RWPE1 (cell line): ENCODE data around the gene LCN9.

Experiments used
- CTCF ChIA-PET: fragments of 350-600 bp; sonication (Branson Sonifier 250); formaldehyde crosslinking; extraction: SDS; loops from one replicate; lab custom pipeline; 2021; lab: Yijun Ruan, JAX
- POLR2A ChIA-PET: fragments of 400-600 bp; formaldehyde crosslinking; extraction: SDS; loops from one replicate; lab custom pipeline; 2020; ENCODE audit warnings: antibody characterized with exemption; ENCODE audit not compliant: low non-redundant PET; lab: Yijun Ruan, JAX
- DNase-seq: peaks from one replicate; pipeline ENCODE4 v3.0.0; 2012; ENCODE audit warnings: low spot score
- H3K27ac ChIP-seq: fragments of 450-650 bp; 2 replicates; pipeline ENCODE4 v1.5.1; 2017
- CTCF ChIP-seq: fragments of 450-650 bp; conservative IDR thresholded peaks from 2 replicates; pipeline ENCODE4 v1.5.1; 2017; ENCODE audit warnings: low read depth, mild to moderate bottlenecking

Gene LCN9

GRCh38 chr9:135703726-135704125 lies 40.6 kb downstream of the LCN9 start:
- DNase-seq: no peak
- ChIA-PET POLR2A (no interaction called here), CTCF (interaction anchor here (0.7 kb wide), 1 partner anchor 199 kb away, joined by 4 read pairs; no protein-coding TSS in a partner anchor)
- no peak for TF ChIP-seq CTCF
- no peak overlapping the region for H3K27ac ChIP-seq

GRCh38 chr9:135704483-135704882 lies 41.4 kb downstream of the LCN9 start:
- DNase-seq: no peak
- TF ChIP-seq CTCF: no peak
- no peak overlapping the region for H3K27ac ChIP-seq
- ChIA-PET POLR2A (no interaction called here), CTCF (no interaction called here)

GRCh38 chr9:135705376-135705775 lies 42.3 kb downstream of the LCN9 start:
- DNase-seq: no peak
- H3K27ac ChIP-seq: no peak overlapping the region
- ChIA-PET POLR2A (no interaction called here), CTCF (no interaction called here)
- TF ChIP-seq CTCF: no peak

- no peak for TF ChIP-seq CTCF
- no peak overlapping the region for H3K27ac ChIP-seq
- ChIA-PET CTCF (interaction anchor here (0.6 to 1.4 kb wide), 2 partner anchors 11 to 643 kb away, joined by 3 to 4 read pairs; no protein-coding TSS in a partner anchor), POLR2A (no interaction called here)
- DNase-seq: no peak
Measured at GRCh38 chr9:135706288-135706687, 43.2 kb downstream of the LCN9 start.

GRCh38 chr9:135707252-135708138 lies 44.4 kb downstream of the LCN9 start:
- CTCF ChIA-PET: interaction anchor here (1.4 kb wide), 1 partner anchor 12 kb away, joined by 4 read pairs; no protein-coding TSS in a partner anchor
- POLR2A ChIA-PET: no interaction called here

GRCh38 chr9:135708164-135708563 lies 45.1 kb downstream of the LCN9 start:
- no peak for DNase-seq
- no peak for TF ChIP-seq CTCF
- CTCF ChIA-PET: no interaction called here
- POLR2A ChIA-PET: no interaction called here
- no peak overlapping the region for H3K27ac ChIP-seq

More at GRCh38 chr9:135707252-135708138, 44.4 kb downstream of the LCN9 start:
- no peak for DNase-seq
- no peak for TF ChIP-seq CTCF
- H3K27ac ChIP-seq: no peak overlapping the region
